Measurements from ENCODE around the gene ANKRD29. TPM values are rescaled to one million over a fixed set of nuclear protein-coding genes. Genes with fewer than 3 reads are reported as not detected.

ANKRD29 gene
- total RNA-seq, 1 experiment from 2014 or later: 2.4 TPM

DNA sequence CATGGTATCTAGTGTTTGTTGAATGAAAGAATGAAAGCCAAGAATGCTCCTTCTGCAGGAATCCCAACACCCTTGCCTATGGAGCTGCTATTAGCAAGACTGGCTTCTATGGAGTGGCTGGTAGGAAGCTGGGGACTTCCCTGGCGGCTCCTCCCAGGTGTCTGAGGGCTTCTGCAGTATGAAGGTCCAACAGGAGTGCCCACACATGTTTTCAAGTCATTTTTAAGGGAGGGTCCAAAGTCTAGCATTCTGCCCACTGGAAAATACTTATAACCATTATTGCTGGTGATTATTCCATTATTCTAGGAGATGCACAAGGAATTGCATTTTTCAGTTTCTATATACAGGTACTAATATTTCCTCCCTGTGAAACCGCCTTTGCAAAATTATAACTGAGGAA lies 54.5 kb downstream of the ANKRD29 start:
- H3K4me1 Mint-ChIP-seq (ENCODE audit: insufficient read depth, unreplicated experiment): no peaks in the 10 kb centered on the region
- BruUV-seq (replicated peaks): no TSS peak

DNA sequence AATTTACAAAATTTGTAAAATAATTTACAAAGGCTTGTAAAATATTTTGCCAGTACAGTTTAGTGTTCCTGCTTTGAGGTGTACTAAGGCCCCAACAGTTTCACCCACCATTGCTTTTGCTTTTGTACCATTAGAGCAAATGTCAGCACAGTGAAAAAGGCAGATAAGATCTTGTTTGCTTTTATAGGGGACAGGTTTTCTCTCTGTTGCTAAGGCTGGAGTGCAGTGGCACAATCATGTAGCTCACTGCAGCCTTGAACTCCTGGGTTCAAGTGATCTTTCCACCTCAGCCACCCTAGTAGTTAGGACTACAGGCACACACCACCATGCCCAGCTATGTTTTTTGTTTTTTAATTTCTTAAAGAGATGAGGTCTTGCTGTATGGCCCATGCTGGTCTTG lies 56.8 kb downstream of the ANKRD29 start:
- no peak overlapping the region for H3K27ac Mint-ChIP-seq (ENCODE audit: low read depth, unreplicated experiment)
- no peaks in the 10 kb centered on the region for H3K4me1 Mint-ChIP-seq (ENCODE audit: insufficient read depth, unreplicated experiment)
- H3K27me3 Mint-ChIP-seq (ENCODE audit: insufficient read depth, unreplicated experiment): no peaks in the 10 kb centered on the region
- ChIA-PET CTCF (interaction anchor here (2.1 to 2.7 kb wide), 2 partner anchors 16 to 97 kb away, joined by 13 to 19 read pairs; no protein-coding TSS in a partner anchor), POLR2A (no interaction called here)
- intact Hi-C loops (cut with micrococcal nuclease): no loop called here
- no peak for DNase-seq (ENCODE audit: unreplicated experiment)
- BruUV-seq (replicated peaks): no TSS peak
- no peak overlapping the region for H3K4me3 Mint-ChIP-seq (ENCODE audit: unreplicated experiment)
- H3K36me3 Mint-ChIP-seq (ENCODE audit: insufficient read depth, unreplicated experiment): peaks cover 7% of the 10 kb centered on the region
- no peaks in the 10 kb centered on the region for H3K9me3 Mint-ChIP-seq (ENCODE audit: unreplicated experiment)
- TF ChIP-seq, protein P1, sequence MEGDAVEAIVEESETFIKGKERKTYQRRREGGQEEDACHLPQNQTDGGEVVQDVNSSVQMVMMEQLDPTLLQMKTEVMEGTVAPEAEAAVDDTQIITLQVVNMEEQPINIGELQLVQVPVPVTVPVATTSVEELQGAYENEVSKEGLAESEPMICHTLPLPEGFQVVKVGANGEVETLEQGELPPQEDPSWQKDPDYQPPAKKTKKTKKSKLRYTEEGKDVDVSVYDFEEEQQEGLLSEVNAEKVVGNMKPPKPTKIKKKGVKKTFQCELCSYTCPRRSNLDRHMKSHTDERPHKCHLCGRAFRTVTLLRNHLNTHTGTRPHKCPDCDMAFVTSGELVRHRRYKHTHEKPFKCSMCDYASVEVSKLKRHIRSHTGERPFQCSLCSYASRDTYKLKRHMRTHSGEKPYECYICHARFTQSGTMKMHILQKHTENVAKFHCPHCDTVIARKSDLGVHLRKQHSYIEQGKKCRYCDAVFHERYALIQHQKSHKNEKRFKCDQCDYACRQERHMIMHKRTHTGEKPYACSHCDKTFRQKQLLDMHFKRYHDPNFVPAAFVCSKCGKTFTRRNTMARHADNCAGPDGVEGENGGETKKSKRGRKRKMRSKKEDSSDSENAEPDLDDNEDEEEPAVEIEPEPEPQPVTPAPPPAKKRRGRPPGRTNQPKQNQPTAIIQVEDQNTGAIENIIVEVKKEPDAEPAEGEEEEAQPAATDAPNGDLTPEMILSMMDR (IDR thresholded peaks at IDR 0.05; ENCODE audit: unreplicated experiment): no peak

More for the DNA sequence above, 54.5 kb downstream of the ANKRD29 start:
- ChIA-PET CTCF (interaction anchor here (2.1 to 2.7 kb wide), 2 partner anchors 14 to 95 kb away, joined by 13 to 19 read pairs; no protein-coding TSS in a partner anchor), POLR2A (interaction anchor here (1.3 kb wide), 1 partner anchor 18 kb away, joined by 4 read pairs; no protein-coding TSS in a partner anchor)
- no peak overlapping the region for H3K4me3 Mint-ChIP-seq (ENCODE audit: unreplicated experiment)
- no peaks in the 10 kb centered on the region for H3K9me3 Mint-ChIP-seq (ENCODE audit: unreplicated experiment)
- H3K27me3 Mint-ChIP-seq (ENCODE audit: insufficient read depth, unreplicated experiment): no peaks in the 10 kb centered on the region
- TF ChIP-seq, protein P1 (IDR thresholded peaks at IDR 0.05; ENCODE audit: unreplicated experiment): no peak
- H3K27ac Mint-ChIP-seq (ENCODE audit: low read depth, unreplicated experiment): no peak overlapping the region
- peaks cover 7% of the 10 kb centered on the region for H3K36me3 Mint-ChIP-seq (ENCODE audit: insufficient read depth, unreplicated experiment)
- DNase-seq (ENCODE audit: unreplicated experiment): no peak
- intact Hi-C loops (cut with micrococcal nuclease): no loop called here

DNA sequence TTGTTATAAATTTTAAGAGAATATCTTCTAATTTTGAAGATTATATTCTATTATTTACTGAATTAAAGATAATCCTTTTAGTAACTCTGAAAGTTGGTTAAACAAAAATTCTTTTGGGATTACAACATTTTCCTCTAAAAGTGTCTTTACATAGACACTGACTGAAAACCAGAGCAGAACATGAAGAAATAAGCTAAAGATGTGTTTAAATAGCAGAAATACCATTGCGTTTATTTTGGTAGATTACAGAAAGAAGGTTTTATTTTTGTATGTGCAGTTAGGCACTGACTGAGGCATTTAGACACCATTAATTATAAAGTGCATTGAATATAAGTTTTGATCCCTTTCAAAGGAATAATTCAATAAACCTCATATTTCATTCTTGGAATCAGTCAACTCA lies 62.9 kb downstream of the ANKRD29 start:
- ChIA-PET CTCF (interaction anchor here (0.7 to 1.3 kb wide), 2 partner anchors 85 to 302 kb away, joined by 3 to 5 read pairs; no protein-coding TSS in a partner anchor), POLR2A (no interaction called here)
- TF ChIP-seq, protein P1 (IDR thresholded peaks at IDR 0.05; ENCODE audit: unreplicated experiment): no peak
- Mint-ChIP-seq H3K4me1 (ENCODE audit: insufficient read depth, unreplicated experiment) (no peaks in the 10 kb centered on the region), H3K27ac (ENCODE audit: low read depth, unreplicated experiment) (no peak overlapping the region), H3K4me3 (ENCODE audit: unreplicated experiment) (no peak overlapping the region), H3K36me3 (ENCODE audit: insufficient read depth, unreplicated experiment) (no peaks in the 10 kb centered on the region), H3K27me3 (ENCODE audit: insufficient read depth, unreplicated experiment) (no peaks in the 10 kb centered on the region), H3K9me3 (ENCODE audit: unreplicated experiment) (no peaks in the 10 kb centered on the region)
- DNase-seq (ENCODE audit: unreplicated experiment): no peak
- BruUV-seq (replicated peaks): no TSS peak
- intact Hi-C loops (cut with micrococcal nuclease): no loop called here

DNA sequence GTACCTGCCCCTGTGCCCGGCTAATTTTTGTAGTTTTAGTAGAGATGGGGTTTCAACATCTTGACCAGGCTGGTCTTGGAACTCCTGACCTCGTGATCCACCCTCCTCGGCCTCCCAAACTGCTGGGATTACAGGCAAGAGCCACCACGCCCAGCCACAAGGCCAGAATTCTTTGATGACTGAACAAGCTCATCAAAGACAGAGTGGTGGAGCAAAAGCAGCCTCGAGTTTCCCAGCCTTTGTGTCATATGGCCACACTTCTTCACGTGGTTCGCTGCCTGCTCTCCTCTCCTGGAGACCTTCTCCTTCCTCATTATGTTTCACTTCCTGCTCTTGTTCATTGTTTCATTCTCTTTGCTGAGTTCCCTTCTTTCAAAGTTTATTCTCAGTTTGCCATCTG lies 66.5 kb downstream of the ANKRD29 start:
- ChIA-PET POLR2A (no interaction called here), CTCF (no interaction called here)
- Mint-ChIP-seq H3K4me3 (ENCODE audit: unreplicated experiment) (no peak overlapping the region), H3K27me3 (ENCODE audit: insufficient read depth, unreplicated experiment) (no peaks in the 10 kb centered on the region), H3K27ac (ENCODE audit: low read depth, unreplicated experiment) (no peak overlapping the region), H3K36me3 (ENCODE audit: insufficient read depth, unreplicated experiment) (no peaks in the 10 kb centered on the region), H3K9me3 (ENCODE audit: unreplicated experiment) (no peaks in the 10 kb centered on the region), H3K4me1 (ENCODE audit: insufficient read depth, unreplicated experiment) (peaks cover 6% of the 10 kb centered on the region)
- DNase-seq (ENCODE audit: unreplicated experiment): no peak
- BruUV-seq (replicated peaks): no TSS peak
- intact Hi-C loops (cut with micrococcal nuclease): no loop called here
- TF ChIP-seq, protein P1 (IDR thresholded peaks at IDR 0.05; ENCODE audit: unreplicated experiment): no peak

All from MCF 10A (cell line).